Measurements from ENCODE around the gene BEST4.
"Not testable (repeated sequence)": the region's sequence is repeated elsewhere in the genome, so short reads cannot be mapped to it uniquely, and the experiment has no call there.

Gene BEST4

DNA sequence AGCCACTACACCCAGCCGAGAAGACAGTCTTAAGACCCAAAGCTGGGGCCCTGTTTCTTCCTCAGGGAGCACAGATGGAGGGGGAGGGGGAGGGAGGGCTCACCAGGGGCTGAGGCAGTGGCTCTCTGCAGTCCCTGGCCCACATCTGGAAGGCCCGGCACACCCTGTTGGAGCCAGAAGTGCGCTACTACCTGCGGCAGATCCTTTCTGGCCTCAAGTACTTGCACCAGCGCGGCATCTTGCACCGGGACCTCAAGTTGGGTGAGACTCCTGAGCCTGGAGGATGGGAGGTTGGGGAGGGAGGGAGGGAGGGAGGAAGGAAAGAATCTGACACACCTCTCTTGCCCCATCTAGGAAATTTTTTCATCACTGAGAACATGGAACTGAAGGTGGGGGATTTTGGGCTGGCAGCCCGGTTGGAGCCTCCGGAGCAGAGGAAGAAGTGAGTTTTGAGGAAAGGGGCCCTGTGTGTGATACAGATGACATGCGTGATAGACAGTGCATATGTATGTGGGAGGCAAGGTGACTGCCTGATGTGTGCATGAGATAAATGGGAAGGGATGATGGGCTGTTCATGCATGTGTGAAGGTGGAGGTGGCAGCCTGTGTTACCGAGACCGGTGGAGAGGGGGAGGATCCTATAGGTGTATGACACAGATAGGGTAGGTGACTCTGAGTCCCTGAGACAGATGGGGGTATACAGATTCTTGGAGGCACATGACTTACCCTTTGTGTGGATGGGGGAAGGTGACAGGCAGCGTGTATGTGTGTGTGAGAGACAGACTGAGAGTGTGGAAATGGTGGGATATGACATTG lies 13.7 kb upstream of the BEST4 start:
- no peaks in the 10 kb centered on the region for H3K27me3 ChIP-seq (ENCODE audit: insufficient read depth, low read depth, severe bottlenecking)
- peak; percentile 60 for DNase-seq
- TF ChIP-seq, protein P1, sequence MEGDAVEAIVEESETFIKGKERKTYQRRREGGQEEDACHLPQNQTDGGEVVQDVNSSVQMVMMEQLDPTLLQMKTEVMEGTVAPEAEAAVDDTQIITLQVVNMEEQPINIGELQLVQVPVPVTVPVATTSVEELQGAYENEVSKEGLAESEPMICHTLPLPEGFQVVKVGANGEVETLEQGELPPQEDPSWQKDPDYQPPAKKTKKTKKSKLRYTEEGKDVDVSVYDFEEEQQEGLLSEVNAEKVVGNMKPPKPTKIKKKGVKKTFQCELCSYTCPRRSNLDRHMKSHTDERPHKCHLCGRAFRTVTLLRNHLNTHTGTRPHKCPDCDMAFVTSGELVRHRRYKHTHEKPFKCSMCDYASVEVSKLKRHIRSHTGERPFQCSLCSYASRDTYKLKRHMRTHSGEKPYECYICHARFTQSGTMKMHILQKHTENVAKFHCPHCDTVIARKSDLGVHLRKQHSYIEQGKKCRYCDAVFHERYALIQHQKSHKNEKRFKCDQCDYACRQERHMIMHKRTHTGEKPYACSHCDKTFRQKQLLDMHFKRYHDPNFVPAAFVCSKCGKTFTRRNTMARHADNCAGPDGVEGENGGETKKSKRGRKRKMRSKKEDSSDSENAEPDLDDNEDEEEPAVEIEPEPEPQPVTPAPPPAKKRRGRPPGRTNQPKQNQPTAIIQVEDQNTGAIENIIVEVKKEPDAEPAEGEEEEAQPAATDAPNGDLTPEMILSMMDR (IDR thresholded peaks at IDR 0.05; ENCODE audit: low read depth, low read length), result no peak
- H3K4me3 ChIP-seq (ENCODE audit: low read depth, low read length), result peak overlapping the region; percentile 14; the same call in 1 of the 2 replicates
- H3K36me3 ChIP-seq, result peaks cover 47% of the 10 kb centered on the region
- peak overlapping the region; percentile 72 for H3K27ac ChIP-seq
- H3K9me3 ChIP-seq (ENCODE audit: severe bottlenecking), result no peaks in the 10 kb centered on the region

DNA sequence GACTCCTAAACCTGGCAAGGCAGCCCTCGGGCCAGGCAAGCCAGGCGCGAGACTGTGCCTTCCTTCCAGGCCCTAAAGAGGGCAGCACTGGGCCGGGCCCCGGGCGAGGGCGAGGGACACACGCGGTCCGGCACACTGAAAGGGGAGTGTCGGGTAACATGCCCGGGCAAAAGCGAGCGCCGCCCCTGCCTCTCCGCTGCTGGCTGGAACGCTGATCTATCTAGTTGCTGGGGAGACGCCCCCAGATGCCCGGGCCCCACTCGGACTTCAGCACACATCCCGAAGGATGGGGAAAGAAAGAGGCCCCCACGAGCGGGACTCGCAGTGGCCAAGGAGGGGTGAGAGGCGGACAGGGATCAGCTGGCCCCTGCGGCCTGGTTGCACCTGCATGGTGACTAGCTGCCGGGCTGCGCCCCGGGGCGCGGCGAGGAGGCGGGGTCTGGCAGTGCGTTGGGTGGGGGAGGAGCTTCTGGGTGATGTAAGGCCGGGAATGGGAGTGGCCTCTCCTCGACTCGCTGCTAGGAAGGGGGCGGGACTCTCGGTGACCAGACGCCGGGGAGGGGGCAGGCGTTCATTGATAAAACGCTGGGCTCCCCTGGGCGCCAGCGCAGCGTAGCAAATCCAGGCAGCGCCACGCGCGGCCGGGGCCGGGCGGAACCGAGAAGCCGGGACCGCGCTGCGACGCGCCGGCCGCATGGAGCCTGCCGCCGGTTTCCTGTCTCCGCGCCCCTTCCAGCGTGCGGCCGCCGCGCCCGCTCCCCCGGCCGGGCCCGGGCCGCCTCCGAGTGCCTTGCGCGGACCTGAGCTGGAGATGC lies 12.0 kb upstream of the BEST4 start, which contains the start of gene PLK3:
TSS of gene PLK3 (plus strand) at position 608 of the 815 bp plus-strand sequence. CDS start at position 695, 87 bp downstream.
- no peaks in the 10 kb centered on the region for H3K9me3 ChIP-seq (ENCODE audit: severe bottlenecking)
- DNase-seq, result peak; percentile 99
- H3K36me3 ChIP-seq, result peaks cover 30% of the 10 kb centered on the region
- no peaks in the 10 kb centered on the region for H3K27me3 ChIP-seq (ENCODE audit: insufficient read depth, low read depth, severe bottlenecking)
- peak within 1 kb of the TSS; percentile 88 for H3K4me3 ChIP-seq (ENCODE audit: low read depth, low read length)
- H3K27ac ChIP-seq, result peak within 1 kb of the TSS; percentile 97
- TF ChIP-seq, protein P1 (IDR thresholded peaks at IDR 0.05; ENCODE audit: low read depth, low read length), result peak; percentile 84

DNA sequence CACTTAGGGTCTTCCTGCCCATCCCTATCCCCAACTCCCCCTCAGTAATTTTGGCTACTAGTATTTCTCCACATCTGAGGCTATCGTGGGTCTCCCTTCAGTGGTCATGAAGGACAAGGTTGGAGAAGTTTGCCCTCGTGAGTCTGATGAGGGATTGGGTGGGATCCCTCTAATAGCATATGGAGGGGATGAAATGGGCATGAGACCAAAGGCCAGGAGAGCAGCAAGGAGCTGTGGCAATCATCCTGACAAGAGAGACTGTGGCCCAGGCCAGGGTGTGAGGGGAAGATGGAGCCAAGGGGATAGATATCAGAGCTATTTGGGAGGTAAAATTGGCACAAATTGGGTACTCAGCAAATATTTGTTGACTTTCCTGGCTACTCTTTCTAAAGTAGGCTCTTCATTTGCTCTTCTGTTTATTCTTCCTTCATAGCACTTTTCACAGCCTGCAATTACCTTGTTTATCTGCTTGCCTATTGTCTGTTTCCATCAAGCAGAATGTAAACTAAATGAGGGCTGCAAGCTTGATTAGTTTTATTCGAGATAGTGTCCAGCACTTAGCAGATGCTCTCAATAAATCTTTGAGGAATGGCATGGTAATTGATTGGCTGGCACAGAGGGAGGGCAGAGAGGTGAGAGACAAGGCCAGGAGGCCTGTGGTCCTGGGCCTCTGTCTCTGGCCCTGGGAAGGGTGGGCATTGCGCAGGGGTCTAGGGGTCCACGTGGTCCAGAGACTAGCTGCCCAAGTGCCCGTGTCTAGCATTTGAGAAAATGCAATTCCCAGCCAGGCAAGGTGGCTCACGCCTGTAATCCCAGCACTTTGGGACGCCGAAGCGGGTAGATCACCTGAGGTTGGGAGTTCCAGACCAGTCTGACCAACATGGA lies 10.8 kb upstream of the BEST4 start:
- Histone ChIP-seq H3K4me3 (ENCODE audit: low read depth, low read length) (no peak overlapping the region), H3K9me3 (ENCODE audit: severe bottlenecking) (no peaks in the 10 kb centered on the region), H3K27me3 (ENCODE audit: insufficient read depth, low read depth, severe bottlenecking) (no peaks in the 10 kb centered on the region), H3K36me3 (peaks cover 20% of the 10 kb centered on the region), H3K27ac (peak overlapping the region; percentile 97)
- TF ChIP-seq, protein P1 (IDR thresholded peaks at IDR 0.05; ENCODE audit: low read depth, low read length), result no peak
- no peak for DNase-seq

DNA sequence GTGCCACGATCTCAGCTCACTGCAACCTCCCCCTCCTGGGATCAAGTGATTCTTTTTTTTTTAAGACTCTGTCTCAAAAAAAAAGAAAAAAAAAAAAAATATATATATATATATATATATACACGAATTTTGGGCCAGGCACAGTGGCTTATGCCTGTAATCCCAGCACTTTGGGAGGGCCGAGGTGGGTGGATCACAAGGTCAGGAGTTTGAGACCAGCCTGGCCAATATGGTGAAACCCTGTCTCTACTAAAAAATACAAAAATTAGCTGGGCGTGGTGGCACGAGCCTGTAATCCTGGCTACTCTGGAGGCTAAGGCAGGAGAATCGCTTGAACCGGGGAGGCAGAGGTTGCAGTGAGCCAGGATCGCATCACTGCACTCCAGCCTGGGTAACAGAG lies 9.9 kb upstream of the BEST4 start:
- H3K9me3 ChIP-seq (ENCODE audit: severe bottlenecking); H3K4me3 ChIP-seq (ENCODE audit: low read depth, low read length); H3K27me3 ChIP-seq (ENCODE audit: insufficient read depth, low read depth, severe bottlenecking); H3K27ac ChIP-seq; DNase-seq: not testable (repeated sequence)
- peaks cover 11% of the 10 kb centered on the region for H3K36me3 ChIP-seq

DNA sequence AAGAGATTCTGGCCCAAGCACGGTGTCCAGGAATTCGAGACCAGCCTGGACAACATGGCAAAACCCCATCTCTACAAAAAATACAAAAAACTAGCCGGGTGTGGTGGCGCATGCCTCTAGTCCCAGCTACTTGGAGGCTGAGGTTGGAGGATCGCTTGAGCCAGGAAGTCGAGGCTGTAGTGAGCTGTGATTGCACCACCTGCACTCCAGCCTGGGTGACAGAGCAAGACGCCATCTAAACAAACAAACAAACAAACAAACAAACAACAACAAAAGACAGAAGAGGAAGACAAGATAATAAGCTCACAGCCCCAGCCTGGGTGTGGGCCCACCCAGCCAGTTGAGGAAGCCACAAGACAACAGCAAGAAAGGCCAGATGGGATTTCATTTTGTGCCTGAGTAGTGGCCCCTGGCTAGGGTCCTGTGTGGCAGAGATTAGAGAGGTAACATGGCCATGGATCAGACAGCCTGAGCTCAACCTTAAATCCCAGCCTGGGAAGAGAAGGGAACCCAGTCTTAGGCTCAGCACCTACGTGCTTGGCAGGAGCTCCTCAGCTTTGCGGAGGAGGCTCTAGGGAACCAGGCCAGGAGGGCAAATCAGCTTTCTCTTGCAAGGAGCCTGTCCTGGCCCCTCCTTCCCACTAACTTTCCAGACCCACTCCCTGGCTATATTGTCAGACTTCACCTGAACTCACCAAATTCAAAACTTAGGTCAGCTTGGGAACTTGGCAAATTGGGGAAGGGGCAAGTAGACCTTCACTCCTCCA lies 4.9 kb upstream of the BEST4 start:
- Histone ChIP-seq H3K27ac (peak overlapping the region; percentile 34), H3K36me3 (no peaks in the 10 kb centered on the region), H3K9me3 (ENCODE audit: severe bottlenecking) (no peaks in the 10 kb centered on the region), H3K27me3 (ENCODE audit: insufficient read depth, low read depth, severe bottlenecking) (no peaks in the 10 kb centered on the region), H3K4me3 (ENCODE audit: low read depth, low read length) (no peak overlapping the region)
- DNase-seq, result peak; percentile 61
- TF ChIP-seq, protein P1 (IDR thresholded peaks at IDR 0.05; ENCODE audit: low read depth, low read length), result no peak
